ENCODE results near the gene ITGA5.

Gene ITGA5

DNA sequence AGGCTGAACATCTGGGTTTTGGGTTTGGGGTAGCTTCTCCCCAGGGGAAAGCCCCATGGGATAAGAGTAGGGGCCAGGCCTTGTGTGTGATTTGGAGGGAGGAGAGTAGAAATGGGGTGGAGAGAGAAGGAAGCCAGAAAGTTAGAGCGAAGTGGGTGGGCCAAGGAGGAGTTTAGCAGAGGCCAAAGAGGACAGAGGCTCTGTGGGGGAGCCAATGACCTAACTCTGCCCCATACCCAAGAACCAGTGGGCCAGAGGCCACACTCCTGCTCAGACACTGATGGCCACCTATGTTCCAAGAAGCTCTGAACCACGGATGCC is 43.8 kb downstream of the ITGA5 start:
- in situ Hi-C loops (cut with MboI; ENCODE audit: low sequenced_read_pairs), result loop anchor here (10.0 to 25.0 kb wide), 2 partner anchors 140 to 388 kb away; partner anchors contain the start of gene HOXC10

GRCh38 chr12:54374562-54375258 is 44.4 kb downstream of the ITGA5 start:
- in situ Hi-C loops (cut with MboI; ENCODE audit: low sequenced_read_pairs), result loop anchor here (10.0 to 25.0 kb wide), 2 partner anchors 140 to 387 kb away; partner anchors contain the start of gene HOXC10

GRCh38 chr12:54373649-54374561 is 45.2 kb downstream of the ITGA5 start:
- in situ Hi-C loops (cut with MboI; ENCODE audit: low sequenced_read_pairs), result loop anchor here (10.0 kb wide), 1 partner anchor 139 kb away; no protein-coding TSS in a partner anchor

DNA sequence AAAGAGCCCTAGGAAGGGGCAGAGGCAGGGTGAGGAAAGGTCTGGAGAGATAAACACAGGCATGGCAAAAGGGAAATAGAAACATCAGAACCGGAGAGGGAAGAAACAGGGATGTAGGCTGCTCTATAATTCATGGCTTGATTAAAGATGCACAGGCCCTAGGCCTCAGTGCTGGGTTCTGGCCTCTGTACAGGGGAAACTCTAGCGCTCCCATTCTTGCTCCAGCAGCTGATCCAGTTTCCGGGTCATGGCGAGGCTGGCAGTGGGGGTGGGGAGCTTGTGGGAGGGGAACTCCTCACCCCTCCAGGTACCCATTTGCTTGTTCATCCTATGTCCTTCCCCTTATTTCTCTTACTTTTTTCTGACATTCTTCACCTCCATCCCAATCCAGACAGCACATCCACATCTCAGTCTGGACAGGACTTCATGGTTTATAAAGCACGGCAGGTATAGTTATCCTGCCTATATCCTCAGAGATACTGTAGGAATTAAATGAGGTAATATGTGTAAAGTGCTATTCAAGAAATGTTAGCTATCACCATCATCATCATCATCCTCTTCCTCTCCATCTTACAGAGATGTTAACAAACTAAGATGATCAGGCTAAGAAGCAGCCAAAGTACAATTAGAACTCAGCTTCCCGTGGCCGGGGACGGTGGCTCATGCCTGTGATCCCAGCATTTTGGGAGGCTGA is 46.8 kb downstream of the ITGA5 start:
- in situ Hi-C loops (cut with MboI; ENCODE audit: low sequenced_read_pairs), result loop anchor here (10.0 kb wide), 1 partner anchor 137 kb away; no protein-coding TSS in a partner anchor

DNA sequence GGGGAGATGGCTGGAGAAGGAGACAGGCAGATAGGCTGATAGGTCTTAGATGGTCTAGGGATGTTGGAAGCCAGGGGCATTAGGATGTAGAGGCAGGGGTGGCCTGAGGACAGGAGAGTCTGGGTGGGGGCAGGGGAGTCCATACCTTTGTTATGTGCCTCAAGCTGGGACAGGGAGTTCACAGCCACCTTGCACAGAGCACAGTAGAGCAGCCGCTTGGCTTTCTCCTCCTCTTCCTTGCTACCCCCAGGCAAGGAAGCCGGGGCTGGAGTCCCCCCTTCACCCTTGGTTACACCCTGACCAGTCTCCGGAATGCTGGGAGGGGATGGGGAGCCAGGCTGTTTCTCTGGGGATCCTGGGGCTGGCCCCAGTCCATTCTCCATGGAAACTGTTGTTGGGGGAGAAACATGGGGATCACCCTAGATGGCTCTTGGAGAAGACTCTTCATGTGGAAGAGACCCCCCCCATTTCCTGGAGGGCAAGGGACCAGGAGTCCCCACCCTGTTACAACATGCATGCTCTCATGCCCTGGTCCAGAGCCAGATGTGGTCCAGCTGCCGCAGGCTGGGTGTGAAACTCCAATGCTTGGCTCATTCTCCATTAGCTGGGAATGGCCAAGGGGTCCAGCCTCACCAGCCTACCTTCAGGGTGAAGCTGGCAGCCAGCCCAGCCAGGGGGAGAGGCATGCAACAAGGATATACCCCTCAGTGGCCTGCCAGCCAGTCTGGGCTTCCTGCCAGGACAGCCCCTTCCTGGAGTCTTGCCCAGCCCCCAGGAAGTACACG is 47.5 kb downstream of the ITGA5 start:
- in situ Hi-C loops (cut with MboI; ENCODE audit: low sequenced_read_pairs), result loop anchor here (10.0 kb wide), 1 partner anchor 137 kb away; no protein-coding TSS in a partner anchor

GRCh38 chr12:54370171-54370730 is 48.8 kb downstream of the ITGA5 start:
- in situ Hi-C loops (cut with MboI; ENCODE audit: low sequenced_read_pairs), result loop anchor here (10.0 kb wide), 1 partner anchor 135 kb away; no protein-coding TSS in a partner anchor

GRCh38 chr12:54369597-54370131 is 49.4 kb downstream of the ITGA5 start:
- in situ Hi-C loops (cut with MboI; ENCODE audit: low sequenced_read_pairs), result loop anchor here (10.0 kb wide), 1 partner anchor 135 kb away; no protein-coding TSS in a partner anchor

DNA sequence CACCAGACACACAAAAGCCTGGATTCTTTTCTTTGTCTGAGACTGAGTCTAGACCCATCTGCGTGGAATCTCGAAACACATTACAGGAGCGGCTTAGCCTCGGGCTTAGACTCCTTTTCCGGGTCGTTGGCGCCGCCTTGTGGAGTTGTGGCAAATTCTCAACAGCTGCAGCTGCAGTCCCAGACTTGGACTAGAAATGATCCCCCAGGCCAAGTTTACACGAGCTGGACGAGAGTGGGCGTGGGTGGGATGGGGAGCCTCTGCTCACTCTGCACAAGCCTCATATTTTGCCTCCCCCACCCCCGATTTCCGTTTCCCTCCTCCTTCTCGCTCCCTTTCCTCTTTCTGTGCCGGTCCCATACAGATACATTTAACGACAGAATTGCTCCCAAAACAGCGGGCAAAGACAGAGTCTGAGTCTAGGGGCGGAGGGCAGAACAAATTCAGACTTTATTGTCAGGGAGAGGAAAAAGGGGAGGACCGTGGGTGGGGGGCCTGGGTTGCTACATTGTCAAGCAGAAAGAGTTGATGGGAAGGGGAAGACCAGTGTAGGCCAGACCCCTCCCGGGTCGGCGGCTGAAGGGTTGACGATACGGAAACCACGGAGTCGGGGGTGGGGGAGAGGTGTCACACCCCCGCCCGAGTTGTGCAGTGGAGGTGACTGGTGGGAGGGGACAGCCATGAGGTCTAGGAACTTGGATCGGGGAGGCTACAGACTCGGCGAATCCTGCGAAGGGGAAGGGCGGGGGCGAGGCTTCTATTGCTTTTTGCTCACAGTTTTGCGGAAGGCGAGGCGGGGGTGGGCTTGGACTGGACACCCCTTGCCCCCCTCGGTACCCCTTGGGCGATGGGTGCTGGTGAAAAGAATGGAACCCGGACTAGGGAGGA is 50.1 kb downstream of the ITGA5 start:
- in situ Hi-C loops (cut with MboI; ENCODE audit: low sequenced_read_pairs), result no loop called here

DNA sequence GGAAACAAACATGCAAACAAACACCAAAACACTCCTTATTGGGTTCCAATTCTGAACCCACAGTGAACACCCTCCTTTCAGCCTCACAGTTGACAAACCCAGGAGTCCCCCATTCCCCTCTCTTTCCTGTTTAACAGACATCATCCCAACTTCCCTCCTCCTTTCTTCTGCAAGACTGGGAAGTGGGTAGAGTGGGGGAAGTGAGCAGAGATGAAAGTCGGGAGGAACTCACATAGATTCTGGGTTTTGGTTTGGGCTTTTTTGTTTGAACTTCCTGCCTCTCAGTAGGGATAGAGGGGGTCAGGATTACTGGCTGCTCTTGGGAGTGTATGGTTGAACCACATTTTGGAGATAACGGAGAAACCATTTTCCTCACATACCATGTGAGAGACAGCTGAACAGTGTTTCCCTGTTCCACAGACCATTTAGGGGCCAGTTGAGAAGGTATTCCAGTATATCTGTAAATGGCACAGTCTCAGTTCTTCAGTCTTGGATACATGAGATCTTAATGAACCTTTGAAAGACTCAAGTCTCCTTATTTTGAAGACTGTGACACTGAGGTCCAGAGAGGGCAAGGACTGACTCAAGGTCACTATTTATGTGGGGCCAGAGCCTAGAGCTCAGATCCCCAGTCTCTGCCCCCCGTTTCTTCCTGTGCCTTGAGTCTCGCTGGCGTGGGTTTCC is 50.9 kb downstream of the ITGA5 start:
- in situ Hi-C loops (cut with MboI; ENCODE audit: low sequenced_read_pairs), result no loop called here

- in situ Hi-C loops (cut with MboI; ENCODE audit: low sequenced_read_pairs), result no loop called here
Observed at GRCh38 chr12:54364413-54364812, 54.7 kb downstream of the ITGA5 start, which contains the start of gene GPR84. GPR84 (minus strand) TSS chr12:54364486; CDS start chr12:54363851, 635 bp downstream.

GRCh38 chr12:54363618-54364017 is 55.4 kb downstream of the ITGA5 start:
- in situ Hi-C loops (cut with MboI; ENCODE audit: low sequenced_read_pairs), result no loop called here

GRCh38 chr12:54363047-54363446 is 56.0 kb downstream of the ITGA5 start:
- in situ Hi-C loops (cut with MboI; ENCODE audit: low sequenced_read_pairs), result no loop called here

DNA sequence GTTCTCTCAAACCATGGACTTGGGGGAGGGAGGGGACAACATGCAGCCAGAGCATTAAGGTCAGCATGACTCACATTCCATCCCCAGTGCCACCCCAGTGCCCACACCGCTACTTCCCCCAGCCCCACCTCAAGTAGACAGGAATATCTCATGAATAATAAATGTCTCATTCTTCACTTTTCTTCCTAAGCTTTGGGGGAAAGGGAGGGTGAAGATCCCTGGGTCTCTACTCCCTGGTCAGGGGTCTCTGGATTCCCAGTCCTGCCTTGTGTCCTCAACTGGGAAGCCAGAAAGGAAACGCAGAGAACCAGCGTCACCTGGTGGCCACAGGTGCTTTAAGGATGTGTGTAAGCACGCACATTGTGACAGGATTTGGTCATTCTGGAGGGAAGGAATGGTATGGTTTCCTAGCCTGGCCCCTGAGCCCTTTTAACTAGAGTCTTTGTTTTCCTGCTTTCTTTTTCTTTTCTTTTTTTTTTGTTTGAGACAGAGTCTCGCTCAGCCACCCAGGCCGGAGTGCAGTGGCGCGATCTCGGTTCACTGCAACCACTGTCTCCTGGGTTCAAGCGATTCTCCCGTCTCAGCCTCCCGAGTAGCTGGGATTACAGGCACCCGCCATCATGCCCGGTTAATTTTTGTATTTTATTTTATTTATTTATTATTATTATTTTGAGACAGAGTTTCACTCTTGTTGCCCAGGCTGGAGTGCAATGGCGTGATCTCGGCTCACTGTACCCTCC is 58.2 kb downstream of the ITGA5 start:
- in situ Hi-C loops (cut with MboI; ENCODE audit: low sequenced_read_pairs), result no loop called here

GRCh38 chr12:54359762-54360351 is 59.2 kb downstream of the ITGA5 start:
- in situ Hi-C loops (cut with MboI; ENCODE audit: low sequenced_read_pairs), result no loop called here

GRCh38 chr12:54358945-54359761 is 59.9 kb downstream of the ITGA5 start:
- in situ Hi-C loops (cut with MboI; ENCODE audit: low sequenced_read_pairs), result no loop called here
